HepG2 (cell line): ENCODE results near the gene ERRFI1. TPM values are rescaled to one million over a fixed set of nuclear protein-coding genes. Genes with fewer than 3 reads are reported as not detected.

Source experiments
- ATAC-seq: fragments of 200-7000 bp; cut with Tn5 transposase; 3 replicates; pipeline ENCODE4 v1.9.1; 2020; ENCODE audit warnings: mild to moderate bottlenecking, moderate library complexity
- BruUV-seq: library from RNA; stranded (reverse); fragments of 400-500 nt; replicated peaks from 2 replicates; lab custom pipeline; 2021; lab: Mats Ljungman, UMichigan
- CTCF ChIA-PET: fragments of 300-600 bp; formaldehyde crosslinking; extraction: SDS; loops from one replicate; lab custom pipeline; 2021; ENCODE audit warnings: low total read pairs, inconsistent platforms, low intra/inter-chr PET ratio; lab: Yijun Ruan, JAX
- POLR2A ChIA-PET: fragments of 350-600 bp; sonication (Branson Sonifier 250); formaldehyde crosslinking; loops from one replicate; lab custom pipeline; 2020; ENCODE audit warnings: antibody characterized with exemption, inconsistent platforms; lab: Yijun Ruan, JAX
- DNase-seq: peaks from one replicate; pipeline ENCODE4 v3.0.0-alpha.2; 2015; ENCODE audit warnings: low spot score
- FAIRE-seq: peaks from 3 replicates; lab custom pipeline; 2011; peaks lifted over from hg19 to GRCh38; lab: Jason Lieb, UNC
- H2AFZ ChIP-seq: one replicate; pipeline ENCODE4 v1.6.1; 2011; ENCODE audit warnings: low read length, inconsistent platforms
- H3K27ac ChIP-seq: fragments of 300-600 bp; 3 replicates; pipeline ENCODE4 v1.8.0; 2011; ENCODE audit warnings: mixed run types, mild to moderate bottlenecking, mixed read lengths, low read length, inconsistent platforms; ENCODE audit not compliant: insufficient read depth; ENCODE audit errors: extremely low read length
- H3K27me3 ChIP-seq, 2 experiments: fragments of 200-600 bp in 1 of 2; 2 replicates in 1 of 2; 3 replicates in 1 of 2; pipeline versions ENCODE4 v1.6.0 to v1.8.0; 2011; ENCODE audit warnings: low read length in 2 of 2, mild to moderate bottlenecking in 2 of 2, moderate library complexity in 2 of 2, inconsistent platforms in 1 of 2; ENCODE audit not compliant: insufficient read depth in 2 of 2, control insufficient read depth in 1 of 2
- H3K36me3 ChIP-seq, 2 experiments: fragments of 200-600 bp in 1 of 2; replicated peaks in 1 of 2; 2 replicates in 1 of 2; 3 replicates in 1 of 2; pipeline versions ENCODE4 v1.5.1 to v1.8.0; 2011; ENCODE audit warnings: low read length in 2 of 2, inconsistent platforms in 1 of 2; ENCODE audit not compliant: insufficient read depth in 2 of 2, control insufficient read depth in 1 of 2
- H3K4me1 ChIP-seq: 2 replicates; pipeline ENCODE4 v1.5.1; 2012; ENCODE audit warnings: low read length, inconsistent platforms; ENCODE audit not compliant: insufficient read depth
- H3K4me2 ChIP-seq: 2 replicates; pipeline ENCODE4 v1.6.0; 2011; ENCODE audit warnings: low read depth, low read length, inconsistent platforms
- H3K4me3 ChIP-seq, 3 experiments: fragments of 200-600 bp in 1 of 3; sonication (generic), shearing (Covaris generic) in 1 of 3; replicated peaks in 1 of 3; 2 replicates each; pipeline ENCODE4 v1.5.1; 2011 to 2016; ENCODE audit warnings: low read length in 3 of 3, inconsistent platforms in 2 of 3, low read depth in 2 of 3, mild to moderate bottlenecking in 2 of 3, control low read depth in 1 of 3, mixed read lengths in 1 of 3; ENCODE audit not compliant: insufficient read depth in 1 of 3
- H3K79me2 ChIP-seq: one replicate; pipeline ENCODE4 v1.6.1; 2011; ENCODE audit warnings: low read length, inconsistent platforms; ENCODE audit not compliant: insufficient read depth
- H3K9ac ChIP-seq: 2 replicates; pipeline ENCODE4 v1.6.0; 2011; ENCODE audit warnings: mild to moderate bottlenecking, low read depth, low read length, inconsistent platforms; ENCODE audit not compliant: insufficient read depth
- H3K9me3 ChIP-seq: 2 replicates; pipeline ENCODE4 v1.5.1; 2012; ENCODE audit warnings: mild to moderate bottlenecking, low read length
- H4K20me1 ChIP-seq: 2 replicates; pipeline ENCODE4 v1.6.0; 2011; ENCODE audit warnings: inconsistent platforms, mild to moderate bottlenecking, low read length, moderate library complexity; ENCODE audit not compliant: insufficient read depth
- ARID5B ChIP-seq: IDR thresholded peaks from 2 replicates; pipeline ENCODE4 v1.4.0; 2020; ENCODE audit warnings: mild to moderate bottlenecking, missing genetic modification reagents
- CEBPB ChIP-seq: IDR thresholded peaks from 2 replicates; pipeline ENCODE4 v1.6.1; 2011; ENCODE audit warnings: low read depth, low read length, improper control_type of control experiment, borderline replicate concordance
- ELK4 ChIP-seq: sonication (generic); formaldehyde crosslinking; IDR thresholded peaks from 2 replicates; pipeline ENCODE4 v1.9.0; 2021; ENCODE audit warnings: missing genetic modification reagents, borderline replicate concordance
- IRF9 ChIP-seq: sonication (generic); formaldehyde crosslinking; IDR thresholded peaks from 2 replicates; pipeline ENCODE4 v1.8.0; 2022; ENCODE audit warnings: missing genetic modification reagents, mild to moderate bottlenecking, borderline replicate concordance
- MLXIP ChIP-seq: sonication (generic); formaldehyde crosslinking; IDR thresholded peaks from 2 replicates; pipeline ENCODE4 v1.9.0; 2021; ENCODE audit warnings: missing genetic modification reagents, borderline replicate concordance
- NRL ChIP-seq: sonication (generic); formaldehyde crosslinking; IDR thresholded peaks from 2 replicates; pipeline ENCODE4 v1.5.0; 2020; ENCODE audit warnings: missing genetic modification reagents, mild to moderate bottlenecking, moderate library complexity, borderline replicate concordance
- SP1 ChIP-seq, 2 experiments: fragments of 450-650 bp in 1 of 2; sonication (generic) in 1 of 2; formaldehyde crosslinking in 1 of 2; IDR thresholded peaks; 2 replicates each; pipeline versions ENCODE4 v1.4.0 to v1.6.1; 2016 to 2020; ENCODE audit warnings: missing genetic modification reagents in 1 of 2
- ZNF18 ChIP-seq: sonication (generic); formaldehyde crosslinking; IDR thresholded peaks from 2 replicates; pipeline ENCODE4 v1.8.0; 2022; ENCODE audit warnings: mild to moderate bottlenecking, missing genetic modification reagents; ENCODE audit not compliant: insufficient replicate concordance
- ZNF260 ChIP-seq: sonication (generic); formaldehyde crosslinking; IDR thresholded peaks from 2 replicates; pipeline ENCODE4 v1.4.0; 2020; ENCODE audit warnings: missing genetic modification reagents, low read depth, mild to moderate bottlenecking, borderline replicate concordance
- ZNF3 ChIP-seq: IDR thresholded peaks from 2 replicates; pipeline ENCODE4 v1.7.0; 2017; ENCODE audit warnings: inconsistent platforms
- ZNF558 ChIP-seq: sonication (generic); formaldehyde crosslinking; IDR thresholded peaks from 2 replicates; pipeline ENCODE4 v1.9.0; 2022; ENCODE audit warnings: mild to moderate bottlenecking, missing genetic modification reagents, borderline replicate concordance
- WGBS: methylation state at CpG from one replicate; pipeline ENCODE4 v1.1.6; 2017; ENCODE audit warnings: low lambda C conversion rate; 5-methylcytosine and 5-hydroxymethylcytosine counted together
- in situ Hi-C: cut with HindIII; loops from 2 replicates; pipeline ENCODE4 v1.10.0; 2017; ENCODE audit warnings: low pct_unique_long_range_greater_than_20kb; ENCODE audit not compliant: extremely low pct_ligation_motif_present
- intact Hi-C: fragments of 100-400 bp; cut with micrococcal nuclease; formaldehyde crosslinking; loops from one replicate; pipeline ENCODE4 v1.10.0; 2022; ENCODE audit not compliant: unreplicated experiment
- polyA plus RNA-seq, 8 experiments: library from polyadenylated mRNA; depleted of rRNA in 3 of 8; stranded (reverse) in 7 of 8; unstranded in 1 of 8; fragments of >200 nt; fragmentation: Illumina TruSeq in 4 of 8; extraction: Trizol in 4 of 8; gene quantifications; 2 replicates each; pipeline versions ENCODE4 v1.2.1 to v1.2.3, GENCODE V29; 2011 to 2016; ENCODE audit warnings: low read depth in 4 of 8, missing spikeins in 1 of 8, mixed read lengths in 1 of 8; ENCODE audit not compliant: insufficient read depth in 1 of 8
- total RNA-seq, 5 experiments: library from RNA; depleted of rRNA; stranded (reverse); fragments of >200 nt; fragmentation: Illumina TruSeq; extraction: Trizol; gene quantifications; 2 replicates each; pipeline ENCODE4 v1.2.3, GENCODE V29; 2016; ENCODE audit warnings: low read depth in 1 of 5

ERRFI1 gene
- total and polyA plus RNA-seq, 2 of the 13 experiments (the other 11 are each of a cell fraction or from before 2014, with no cell fraction given) = 84.4 to 753 TPM

- Histone ChIP-seq H4K20me1 (no peaks in the 10 kb centered on the region), H3K79me2 (no peaks in the 10 kb centered on the region), H3K9ac (no peak overlapping the region), H3K4me2 (no peak overlapping the region), H3K36me3 (no peaks in the 10 kb centered on the region), H3K9me3 (no peaks in the 10 kb centered on the region), H3K27me3 (no peaks in the 10 kb centered on the region), H3K27ac (no peak overlapping the region), H3K4me1 (peaks cover 19% of the 10 kb centered on the region), H2AFZ (no peak overlapping the region), H3K4me3 (no peak overlapping the region)
- ATAC-seq = no peak
- intact Hi-C loops = loop anchor here (10.0 kb wide), 1 partner anchor 47 kb away; no protein-coding TSS in a partner anchor
- ChIA-PET CTCF (no interaction called here), POLR2A (no interaction called here)
- no peak for FAIRE-seq
- WGBS = 87% methylated on average over 7 of the region's 7 CpGs
- in situ Hi-C loops = loop anchor here (25.0 kb wide), 1 partner anchor 89 kb away; no protein-coding TSS in a partner anchor
- BruUV-seq = no TSS peak
- no peak for DNase-seq
- TF ChIP-seq IRF9 (CRISPR knock-in tag) (no peak), ARID5B (CRISPR knock-in tag) (no peak), ZNF3 (CRISPR knock-in tag) (peak; percentile 74), ELK4 (CRISPR knock-in tag) (no peak), ZNF260 (CRISPR knock-in tag) (no peak), SP1 (IDR thresholded peaks at IDR 0.05) (no peak), SP1 (CRISPR knock-in tag; IDR thresholded peaks at IDR 0.05) (no peak), MLXIP (CRISPR knock-in tag) (no peak), ZNF18 (CRISPR knock-in tag) (no peak), CEBPB (peak; percentile 49; the same call in 1 of the 2 replicates), ZNF558 (CRISPR knock-in tag) (no peak), NRL (CRISPR knock-in tag) (no peak)
Observed at GRCh38 chr1:8047686-8048445, 21.8 kb upstream of the ERRFI1 start.
